Neural crest cell (in vitro differentiated cells): Measurements from ENCODE around the gene UCN2. TPM values are rescaled to one million over a fixed set of nuclear protein-coding genes. Genes with fewer than 3 reads are reported as not detected.

Experiments
- DNase-seq: peaks from one replicate; pipeline ENCODE4 v3.0.0; 2021; ENCODE audit warnings: low read depth, mixed read lengths, low spot score
- H3K27ac Mint-ChIP-seq: one replicate; pipeline ENCODE4 v1.8.0; 2021; ENCODE audit warnings: mild to moderate bottlenecking, mixed read lengths; ENCODE audit not compliant: unreplicated experiment
- H3K27me3 Mint-ChIP-seq: 2 replicates; pipeline ENCODE4 v1.8.0; 2021; ENCODE audit warnings: low read depth, mild to moderate bottlenecking, mixed read lengths
- H3K36me3 Mint-ChIP-seq: 2 replicates; pipeline ENCODE4 v1.8.0; 2021; ENCODE audit warnings: low read depth, mild to moderate bottlenecking, mixed read lengths
- H3K4me1 Mint-ChIP-seq: 2 replicates; pipeline ENCODE4 v1.8.0; 2021; ENCODE audit warnings: mixed read lengths
- H3K4me3 Mint-ChIP-seq: one replicate; pipeline ENCODE4 v1.8.0; 2021; ENCODE audit warnings: mild to moderate bottlenecking, mixed read lengths
- H3K9me3 Mint-ChIP-seq: 2 replicates; pipeline ENCODE4 v1.8.0; 2021; ENCODE audit warnings: mixed read lengths
- total RNA-seq: library from RNA; stranded (reverse); gene quantifications from 2 replicates; pipeline ENCODE4 v1.2.1, GENCODE V29; 2021
- TF ChIP-seq, protein P1 (sequence below): fragments of 200-600 bp; sonication (generic); conservative IDR thresholded peaks from 2 replicates; pipeline ENCODE4 v1.5.0; 2021; ENCODE audit warnings: antibody characterized with exemption, mild to moderate bottlenecking

UCN2 gene
- total RNA-seq, 1 donor from 2014 or later: 1.3 TPM

GRCh38 chr3:48566401-48566760 is 2.8 kb upstream of the UCN2 start:
- TF ChIP-seq, protein P1, sequence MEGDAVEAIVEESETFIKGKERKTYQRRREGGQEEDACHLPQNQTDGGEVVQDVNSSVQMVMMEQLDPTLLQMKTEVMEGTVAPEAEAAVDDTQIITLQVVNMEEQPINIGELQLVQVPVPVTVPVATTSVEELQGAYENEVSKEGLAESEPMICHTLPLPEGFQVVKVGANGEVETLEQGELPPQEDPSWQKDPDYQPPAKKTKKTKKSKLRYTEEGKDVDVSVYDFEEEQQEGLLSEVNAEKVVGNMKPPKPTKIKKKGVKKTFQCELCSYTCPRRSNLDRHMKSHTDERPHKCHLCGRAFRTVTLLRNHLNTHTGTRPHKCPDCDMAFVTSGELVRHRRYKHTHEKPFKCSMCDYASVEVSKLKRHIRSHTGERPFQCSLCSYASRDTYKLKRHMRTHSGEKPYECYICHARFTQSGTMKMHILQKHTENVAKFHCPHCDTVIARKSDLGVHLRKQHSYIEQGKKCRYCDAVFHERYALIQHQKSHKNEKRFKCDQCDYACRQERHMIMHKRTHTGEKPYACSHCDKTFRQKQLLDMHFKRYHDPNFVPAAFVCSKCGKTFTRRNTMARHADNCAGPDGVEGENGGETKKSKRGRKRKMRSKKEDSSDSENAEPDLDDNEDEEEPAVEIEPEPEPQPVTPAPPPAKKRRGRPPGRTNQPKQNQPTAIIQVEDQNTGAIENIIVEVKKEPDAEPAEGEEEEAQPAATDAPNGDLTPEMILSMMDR: no peak
- Mint-ChIP-seq H3K4me3 (no peak overlapping the region), H3K27ac (no peak overlapping the region), H3K36me3 (no peaks in the 10 kb centered on the region), H3K9me3 (no peaks in the 10 kb centered on the region), H3K4me1 (peaks cover 17% of the 10 kb centered on the region), H3K27me3 (no peaks in the 10 kb centered on the region)
- DNase-seq: no peak

- peak overlapping the region; percentile 84 for H3K27ac Mint-ChIP-seq
- peaks cover 23% of the 10 kb centered on the region for H3K4me1 Mint-ChIP-seq
- H3K27me3 Mint-ChIP-seq: no peaks in the 10 kb centered on the region
- TF ChIP-seq, protein P1: no peak
- no peaks in the 10 kb centered on the region for H3K9me3 Mint-ChIP-seq
- H3K4me3 Mint-ChIP-seq: no peak overlapping the region
- no peaks in the 10 kb centered on the region for H3K36me3 Mint-ChIP-seq
- no peak for DNase-seq
These were observed 2.2 kb upstream of the UCN2 start for GRCh38 chr3:48565591-48566400.

DNA sequence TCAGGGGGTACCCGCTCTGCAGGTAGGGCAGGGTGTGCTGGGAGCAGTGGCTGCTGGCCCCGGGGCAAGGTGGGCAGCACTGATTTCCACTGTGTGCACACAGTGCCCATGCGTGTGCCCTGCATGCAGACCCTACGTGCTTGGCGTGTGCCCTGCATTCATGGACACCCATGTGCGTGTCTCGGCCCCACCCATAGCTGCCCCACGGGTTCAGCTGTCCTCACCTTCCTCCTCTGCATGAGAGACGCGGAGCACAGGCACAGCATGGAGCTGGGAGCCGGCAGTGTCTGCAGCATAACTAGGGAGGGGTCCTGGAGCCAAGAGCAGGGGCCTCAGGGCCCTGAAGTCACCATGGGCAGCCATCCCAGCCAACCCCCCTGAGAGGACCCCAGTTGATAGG is 1.6 kb upstream of the UCN2 start:
- DNase-seq: no peak
- H3K4me1 Mint-ChIP-seq: peaks cover 29% of the 10 kb centered on the region
- TF ChIP-seq, protein P1: no peak

DNA sequence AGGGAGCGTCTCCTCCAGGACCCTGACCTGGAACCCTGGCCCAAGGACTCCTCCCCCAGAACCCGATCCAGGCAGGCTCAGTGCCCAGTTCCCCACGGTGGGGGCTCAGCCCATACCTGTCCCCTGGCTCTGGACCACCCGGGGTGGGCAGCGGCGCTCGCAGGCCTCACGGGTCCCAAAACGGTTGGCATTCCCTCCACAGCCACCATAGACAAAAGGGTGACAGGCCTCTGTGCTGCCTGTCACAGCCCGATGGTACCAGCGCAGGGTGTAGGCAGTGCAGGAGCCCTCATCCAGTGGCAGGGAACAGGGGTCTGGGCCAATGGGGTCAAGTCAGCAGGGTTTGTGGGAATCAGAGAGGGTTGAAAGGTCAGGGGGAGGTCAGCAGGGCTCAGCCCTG is 1.1 kb upstream of the UCN2 start:
- no peak for DNase-seq
- Mint-ChIP-seq H3K27ac (no peak overlapping the region), H3K4me3 (no peak overlapping the region), H3K27me3 (no peaks in the 10 kb centered on the region), H3K9me3 (no peaks in the 10 kb centered on the region), H3K4me1 (peaks cover 34% of the 10 kb centered on the region), H3K36me3 (no peaks in the 10 kb centered on the region)
- TF ChIP-seq, protein P1: no peak

More for the DNA sequence above, 1.6 kb upstream of the UCN2 start:
- Mint-ChIP-seq H3K9me3 (no peaks in the 10 kb centered on the region), H3K4me3 (no peak overlapping the region), H3K36me3 (no peaks in the 10 kb centered on the region), H3K27me3 (no peaks in the 10 kb centered on the region), H3K27ac (no peak overlapping the region)

DNA sequence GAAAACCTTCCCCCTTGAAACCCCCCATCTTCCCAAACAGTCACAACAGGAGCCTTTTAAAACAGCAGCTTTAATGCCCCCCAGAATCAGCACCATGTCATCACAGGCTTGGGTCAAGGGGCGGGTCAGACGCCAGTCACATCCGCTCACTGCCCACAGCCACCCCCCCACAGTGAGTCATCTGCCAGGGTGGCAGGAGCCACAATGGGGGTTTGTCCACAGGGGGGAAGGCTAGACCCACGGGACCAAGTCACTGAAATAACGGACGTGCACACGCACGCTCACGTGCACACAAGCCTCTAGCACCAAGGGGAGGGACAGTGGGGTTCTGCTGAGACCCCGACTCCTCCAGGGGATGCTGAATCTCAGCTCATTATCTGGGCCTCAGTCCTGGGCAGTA is 441 bp upstream of the UCN2 start:
- no peak overlapping the region for H3K4me3 Mint-ChIP-seq
- no peak for DNase-seq
- peaks cover 35% of the 10 kb centered on the region for H3K4me1 Mint-ChIP-seq
- no peaks in the 10 kb centered on the region for H3K36me3 Mint-ChIP-seq
- H3K27ac Mint-ChIP-seq: peak overlapping the region; percentile 95
- no peaks in the 10 kb centered on the region for H3K9me3 Mint-ChIP-seq
- TF ChIP-seq, protein P1: no peak
- H3K27me3 Mint-ChIP-seq: no peaks in the 10 kb centered on the region
